ENCODE data around the gene F11.

Gene F11

GRCh38 chr4:186225848-186226247 is 40.1 kb upstream of the F11 start:
- H3K9ac ChIP-seq = no peak overlapping the region
- no peak for TF ChIP-seq CTCF (conservative IDR thresholded peaks at IDR 0.05; ENCODE audit: low read depth, low read length)

GRCh38 chr4:186226521-186227189 is 39.3 kb upstream of the F11 start:
- Histone ChIP-seq H3K9ac (no peak overlapping the region), H3K27ac (no peak overlapping the region), H3K79me2 (ENCODE audit: insufficient read depth, low read depth) (no peaks in the 10 kb centered on the region), H3K4me3 (IDR thresholded peaks at IDR 0.05; ENCODE audit: insufficient read depth, low read depth, low read length) (no peak overlapping the region), H3K36me3 (ENCODE audit: insufficient read depth) (no peaks in the 10 kb centered on the region), H2AFZ (ENCODE audit: low read depth) (no peak overlapping the region), H3K27me3 (ENCODE audit: insufficient read depth, low read depth) (no peaks in the 10 kb centered on the region), H3K4me2 (no peak overlapping the region), H3K4me1 (ENCODE audit: low read depth, poor library complexity, severe bottlenecking) (no peaks in the 10 kb centered on the region), H4K20me1 (ENCODE audit: insufficient read depth) (no peaks in the 10 kb centered on the region)
- TF ChIP-seq CTCF (conservative IDR thresholded peaks at IDR 0.05; ENCODE audit: low read depth, low read length) = no peak

More at GRCh38 chr4:186225848-186226247, 40.1 kb upstream of the F11 start:
- Histone ChIP-seq H3K4me2 (no peak overlapping the region), H4K20me1 (ENCODE audit: insufficient read depth) (no peaks in the 10 kb centered on the region), H2AFZ (ENCODE audit: low read depth) (no peak overlapping the region), H3K27ac (no peak overlapping the region), H3K79me2 (ENCODE audit: insufficient read depth, low read depth) (no peaks in the 10 kb centered on the region), H3K4me1 (ENCODE audit: low read depth, poor library complexity, severe bottlenecking) (no peaks in the 10 kb centered on the region), H3K36me3 (ENCODE audit: insufficient read depth) (no peaks in the 10 kb centered on the region), H3K27me3 (ENCODE audit: insufficient read depth, low read depth) (no peaks in the 10 kb centered on the region), H3K4me3 (IDR thresholded peaks at IDR 0.05; ENCODE audit: insufficient read depth, low read depth, low read length) (no peak overlapping the region)

GRCh38 chr4:186227221-186227620 is 38.8 kb upstream of the F11 start, which contains the start of gene KLKB1:
KLKB1 (plus strand) TSS chr4:186227507; CDS start chr4:186228196, 689 bp downstream.
- no peaks in the 10 kb centered on the region for H3K27me3 ChIP-seq (ENCODE audit: insufficient read depth, low read depth)
- H3K79me2 ChIP-seq (ENCODE audit: insufficient read depth, low read depth) = no peaks in the 10 kb centered on the region
- no peak within 1 kb of the TSS for H3K27ac ChIP-seq
- no peaks in the 10 kb centered on the region for H4K20me1 ChIP-seq (ENCODE audit: insufficient read depth)
- no peak for TF ChIP-seq CTCF (conservative IDR thresholded peaks at IDR 0.05; ENCODE audit: low read depth, low read length)
- H3K36me3 ChIP-seq (ENCODE audit: insufficient read depth) = no peaks in the 10 kb centered on the region
- H2AFZ ChIP-seq (ENCODE audit: low read depth) = no peak within 1 kb of the TSS
- H3K4me3 ChIP-seq (IDR thresholded peaks at IDR 0.05; ENCODE audit: insufficient read depth, low read depth, low read length) = no peak within 1 kb of the TSS
- no peak within 1 kb of the TSS for H3K9ac ChIP-seq
- no peak within 1 kb of the TSS for H3K4me2 ChIP-seq
- H3K4me1 ChIP-seq (ENCODE audit: low read depth, poor library complexity, severe bottlenecking) = no peaks in the 10 kb centered on the region

- no peak overlapping the region for H2AFZ ChIP-seq (ENCODE audit: low read depth)
- H4K20me1 ChIP-seq (ENCODE audit: insufficient read depth) = no peaks in the 10 kb centered on the region
- no peaks in the 10 kb centered on the region for H3K4me1 ChIP-seq (ENCODE audit: low read depth, poor library complexity, severe bottlenecking)
- H3K27ac ChIP-seq = no peak overlapping the region
- H3K4me3 ChIP-seq (IDR thresholded peaks at IDR 0.05; ENCODE audit: insufficient read depth, low read depth, low read length) = no peak overlapping the region
- no peaks in the 10 kb centered on the region for H3K27me3 ChIP-seq (ENCODE audit: insufficient read depth, low read depth)
- no peak for TF ChIP-seq CTCF (conservative IDR thresholded peaks at IDR 0.05; ENCODE audit: low read depth, low read length)
- H3K4me2 ChIP-seq = no peak overlapping the region
- H3K79me2 ChIP-seq (ENCODE audit: insufficient read depth, low read depth) = no peaks in the 10 kb centered on the region
- no peaks in the 10 kb centered on the region for H3K36me3 ChIP-seq (ENCODE audit: insufficient read depth)
- H3K9ac ChIP-seq = no peak overlapping the region
These were observed 38.1 kb upstream of the F11 start for GRCh38 chr4:186227744-186228513.
